Mammary epithelial cell (primary cell): ENCODE data around the gene NXPH3.

Experiments used
- EZH2 ChIP-seq: IDR thresholded peaks from 2 replicates; pipeline ENCODE4 v1.6.1; 2012; ENCODE audit warnings: low read length, inconsistent platforms, borderline replicate concordance
- TF ChIP-seq, protein P1 (sequence below), 2 donors: IDR thresholded peaks in 1 of 2; conservative IDR thresholded peaks in 1 of 2; 2 replicates each; pipeline ENCODE4 v1.5.1; 2011 to 2012; ENCODE audit warnings: inconsistent platforms in 2 of 2, low read length in 2 of 2, mild to moderate bottlenecking in 2 of 2, control low read depth in 1 of 2, low read depth in 1 of 2; ENCODE audit not compliant: insufficient read depth in 1 of 2; ENCODE audit errors: extremely low read depth in 1 of 2

GRCh38 chr17:49556223-49556943 is 19.3 kb upstream of the NXPH3 start:
- TF ChIP-seq, protein P1, sequence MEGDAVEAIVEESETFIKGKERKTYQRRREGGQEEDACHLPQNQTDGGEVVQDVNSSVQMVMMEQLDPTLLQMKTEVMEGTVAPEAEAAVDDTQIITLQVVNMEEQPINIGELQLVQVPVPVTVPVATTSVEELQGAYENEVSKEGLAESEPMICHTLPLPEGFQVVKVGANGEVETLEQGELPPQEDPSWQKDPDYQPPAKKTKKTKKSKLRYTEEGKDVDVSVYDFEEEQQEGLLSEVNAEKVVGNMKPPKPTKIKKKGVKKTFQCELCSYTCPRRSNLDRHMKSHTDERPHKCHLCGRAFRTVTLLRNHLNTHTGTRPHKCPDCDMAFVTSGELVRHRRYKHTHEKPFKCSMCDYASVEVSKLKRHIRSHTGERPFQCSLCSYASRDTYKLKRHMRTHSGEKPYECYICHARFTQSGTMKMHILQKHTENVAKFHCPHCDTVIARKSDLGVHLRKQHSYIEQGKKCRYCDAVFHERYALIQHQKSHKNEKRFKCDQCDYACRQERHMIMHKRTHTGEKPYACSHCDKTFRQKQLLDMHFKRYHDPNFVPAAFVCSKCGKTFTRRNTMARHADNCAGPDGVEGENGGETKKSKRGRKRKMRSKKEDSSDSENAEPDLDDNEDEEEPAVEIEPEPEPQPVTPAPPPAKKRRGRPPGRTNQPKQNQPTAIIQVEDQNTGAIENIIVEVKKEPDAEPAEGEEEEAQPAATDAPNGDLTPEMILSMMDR (conservative IDR thresholded peaks at IDR 0.05 in 1 of 2, IDR thresholded peaks at IDR 0.05 in 1 of 2; ENCODE audit: extremely low read depth in 1 of 2, insufficient read depth in 1 of 2, low read depth in 1 of 2, low read length in 2 of 2) = peak; percentile 91 to 99
- no peak for TF ChIP-seq EZH2
